ENCODE data around the gene FFAR3.

FFAR3 gene

DNA sequence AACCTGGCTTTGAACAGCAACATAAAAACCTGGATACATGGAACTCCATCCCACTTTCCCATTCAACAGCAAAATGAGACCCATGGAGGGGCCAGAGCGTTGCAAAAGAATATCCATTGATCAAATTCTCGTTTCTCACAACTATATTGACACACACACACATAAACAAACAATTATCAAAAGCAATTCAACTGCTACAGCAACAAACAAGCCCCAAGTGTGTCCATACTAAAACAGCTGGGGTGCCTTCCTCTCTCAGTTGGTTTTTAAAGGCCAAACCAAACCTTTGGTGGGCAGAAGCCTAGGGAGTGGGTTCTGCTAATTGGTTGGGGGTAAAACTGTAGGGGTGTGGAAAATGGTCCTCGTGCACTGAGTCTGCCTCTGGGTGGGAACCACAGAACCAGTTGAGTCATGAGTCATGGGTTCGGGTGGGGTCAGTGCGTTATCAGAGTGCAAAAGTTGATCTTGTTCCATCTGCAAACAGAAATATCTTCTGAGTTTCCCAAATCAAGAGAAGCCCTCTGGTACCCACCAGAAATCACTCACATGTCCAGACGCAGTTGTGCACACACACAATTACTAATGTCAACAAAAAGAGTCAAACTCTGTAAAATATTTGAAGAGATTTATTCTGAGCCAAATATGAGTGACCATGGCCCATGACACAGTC is 31.1 kb downstream of the FFAR3 start:
- H3K27me3 ChIP-seq (replicated peaks; ENCODE audit: insufficient read depth, low read length) = peaks cover 22% of the 10 kb centered on the region; the same call in 1 of the 2 replicates
- no peak overlapping the region for H3K4me2 ChIP-seq (ENCODE audit: low read depth, low read length)
- H3K9me3 ChIP-seq (replicated peaks; ENCODE audit: insufficient read depth, low read length) = no peaks in the 10 kb centered on the region
- H3K9ac ChIP-seq (ENCODE audit: low read length) = no peak overlapping the region
- no peaks in the 10 kb centered on the region for H3K9me2 ChIP-seq (replicated peaks; ENCODE audit: insufficient read depth, low read length)
- H2AFZ ChIP-seq (ENCODE audit: low read length) = no peak overlapping the region
- no peaks in the 10 kb centered on the region for H3K79me2 ChIP-seq (ENCODE audit: low read length)
- TF ChIP-seq EZH2 (optimal IDR thresholded peaks at IDR 0.05; ENCODE audit: low read depth, low read length) (no peak), EZH2phosphoT487 (IDR thresholded peaks at IDR 0.05; ENCODE audit: low read length) (no peak), CTCF (IDR thresholded peaks at IDR 0.05; ENCODE audit: low read length) (no peak)
- H3K36me3 ChIP-seq (replicated peaks; ENCODE audit: insufficient read depth, low read length) = no peaks in the 10 kb centered on the region
- no peak overlapping the region for H3K27ac ChIP-seq (ENCODE audit: low read length)
- no peak for DNase-seq
- no peaks in the 10 kb centered on the region; the same call in 1 of the 2 replicates for H3F3A ChIP-seq (ENCODE audit: insufficient read depth, low read length)
- H3K4me3 ChIP-seq (ENCODE audit: low read length) = no peak overlapping the region
- no peaks in the 10 kb centered on the region for H4K20me1 ChIP-seq (ENCODE audit: insufficient read depth, low read length)
- H3K4me1 ChIP-seq (ENCODE audit: low read length) = no peaks in the 10 kb centered on the region

DNA sequence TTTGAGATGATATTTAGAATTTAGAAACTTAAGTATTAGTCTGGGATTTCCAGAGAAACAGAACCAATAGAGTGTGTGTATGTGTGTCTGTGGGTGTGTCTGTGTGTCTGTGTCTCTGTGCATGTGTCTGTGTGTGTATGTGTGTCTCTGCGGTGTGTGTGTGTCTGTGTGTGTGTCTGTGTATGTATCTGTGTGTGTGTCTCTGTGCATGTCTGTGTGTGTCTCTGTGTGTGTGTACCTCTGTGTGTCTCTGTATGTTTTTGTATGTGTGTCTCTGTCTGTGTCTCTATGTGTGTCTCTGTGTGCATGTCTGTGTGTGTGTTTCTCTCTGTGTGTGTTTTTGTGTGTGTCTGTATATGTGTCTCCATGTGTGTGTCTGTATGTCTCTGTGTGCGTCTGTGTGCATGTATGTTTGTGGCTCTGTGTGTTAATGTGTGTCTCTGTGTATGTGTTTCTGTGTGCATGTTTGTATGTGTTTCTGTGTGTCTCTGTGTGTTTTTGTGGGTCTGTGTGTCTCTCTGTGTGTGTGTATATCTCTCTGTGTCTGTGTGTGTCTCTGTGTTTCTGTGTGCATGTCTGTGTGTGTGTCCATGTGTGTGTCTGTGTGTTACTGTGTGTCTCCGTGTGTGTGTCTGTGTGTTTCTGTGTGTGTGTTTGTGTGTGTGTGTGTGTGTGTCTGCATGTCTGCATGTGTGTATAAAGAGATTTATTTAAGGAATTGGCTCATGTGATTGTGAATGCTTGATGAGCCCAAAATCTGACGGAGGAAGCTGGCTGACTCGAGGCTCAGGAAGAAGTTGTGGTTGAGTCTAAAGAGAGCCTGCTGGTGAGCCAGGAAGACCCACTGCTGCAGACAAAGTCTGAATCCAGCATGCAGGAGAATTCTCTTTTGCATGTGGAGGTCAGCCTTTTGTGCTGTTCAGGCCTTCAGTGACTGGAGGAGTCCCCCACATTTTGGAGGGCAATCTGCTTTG is 34.8 kb downstream of the FFAR3 start:
- no peak for TF ChIP-seq CTCF (IDR thresholded peaks at IDR 0.05; ENCODE audit: low read length)
- no peak for TF ChIP-seq EZH2phosphoT487 (IDR thresholded peaks at IDR 0.05; ENCODE audit: low read length)
- TF ChIP-seq EZH2 (optimal IDR thresholded peaks at IDR 0.05; ENCODE audit: low read depth, low read length) = no peak
- Histone ChIP-seq H3K27ac (ENCODE audit: low read length) (no peak overlapping the region), H4K20me1 (ENCODE audit: insufficient read depth, low read length) (no peaks in the 10 kb centered on the region), H3K4me1 (ENCODE audit: low read length) (no peaks in the 10 kb centered on the region), H2AFZ (ENCODE audit: low read length) (no peak overlapping the region), H3K9ac (ENCODE audit: low read length) (no peak overlapping the region), H3K4me3 (ENCODE audit: low read length) (no peak overlapping the region), H3K9me2 (replicated peaks; ENCODE audit: insufficient read depth, low read length) (no peaks in the 10 kb centered on the region), H3K79me2 (ENCODE audit: low read length) (no peaks in the 10 kb centered on the region), H3K27me3 (replicated peaks; ENCODE audit: insufficient read depth, low read length) (peaks cover 36% of the 10 kb centered on the region; the same call in 1 of the 2 replicates), H3K9me3 (replicated peaks; ENCODE audit: insufficient read depth, low read length) (no peaks in the 10 kb centered on the region), H3K36me3 (replicated peaks; ENCODE audit: insufficient read depth, low read length) (no peaks in the 10 kb centered on the region), H3K4me2 (ENCODE audit: low read depth, low read length) (no peak overlapping the region), H3F3A (ENCODE audit: insufficient read depth, low read length) (no peaks in the 10 kb centered on the region; the same call in 1 of the 2 replicates)
- DNase-seq = no peak

- no peak for DNase-seq
- H3K4me3 ChIP-seq (ENCODE audit: low read length) = no peak overlapping the region
- no peak overlapping the region for H2AFZ ChIP-seq (ENCODE audit: low read length)
- H3K4me1 ChIP-seq (ENCODE audit: low read length) = no peaks in the 10 kb centered on the region
- H3K9me3 ChIP-seq (replicated peaks; ENCODE audit: insufficient read depth, low read length) = no peaks in the 10 kb centered on the region
- no peak overlapping the region for H3K27ac ChIP-seq (ENCODE audit: low read length)
- TF ChIP-seq CTCF (IDR thresholded peaks at IDR 0.05; ENCODE audit: low read length) = no peak
- no peak for TF ChIP-seq EZH2phosphoT487 (IDR thresholded peaks at IDR 0.05; ENCODE audit: low read length)
- H3F3A ChIP-seq (ENCODE audit: insufficient read depth, low read length) = no peaks in the 10 kb centered on the region; the same call in 1 of the 2 replicates
- no peak overlapping the region for H3K4me2 ChIP-seq (ENCODE audit: low read depth, low read length)
- no peaks in the 10 kb centered on the region for H4K20me1 ChIP-seq (ENCODE audit: insufficient read depth, low read length)
- H3K9me2 ChIP-seq (replicated peaks; ENCODE audit: insufficient read depth, low read length) = no peaks in the 10 kb centered on the region
- H3K79me2 ChIP-seq (ENCODE audit: low read length) = no peaks in the 10 kb centered on the region
- H3K9ac ChIP-seq (ENCODE audit: low read length) = no peak overlapping the region
- H3K36me3 ChIP-seq (replicated peaks; ENCODE audit: insufficient read depth, low read length) = no peaks in the 10 kb centered on the region
- H3K27me3 ChIP-seq (replicated peaks; ENCODE audit: insufficient read depth, low read length) = peaks cover 24% of the 10 kb centered on the region; the same call in 1 of the 2 replicates
These were observed 37.3 kb downstream of the FFAR3 start for GRCh38 chr19:35395382-35396199.

Data from MM.1S (cell line).